GM12864 (cell line): Measurements from ENCODE around the gene ADAMTS2.

ENCODE experiments used
- DNase-seq: peaks from one replicate; pipeline ENCODE4 v3.0.0-alpha.2; 2011; ENCODE audit warnings: low read depth
- H3K4me3 ChIP-seq: 2 replicates; pipeline ENCODE4 v1.5.1; 2011; ENCODE audit warnings: mild to moderate bottlenecking, low read depth, low read length, control low read depth
- TF ChIP-seq, protein P1 (sequence below): IDR thresholded peaks from 2 replicates; pipeline ENCODE4 v1.5.1; 2011; ENCODE audit warnings: low read depth, mild to moderate bottlenecking, moderate library complexity, low read length, control low read depth, inconsistent platforms; ENCODE audit errors: missing control alignments

Gene ADAMTS2

DNA sequence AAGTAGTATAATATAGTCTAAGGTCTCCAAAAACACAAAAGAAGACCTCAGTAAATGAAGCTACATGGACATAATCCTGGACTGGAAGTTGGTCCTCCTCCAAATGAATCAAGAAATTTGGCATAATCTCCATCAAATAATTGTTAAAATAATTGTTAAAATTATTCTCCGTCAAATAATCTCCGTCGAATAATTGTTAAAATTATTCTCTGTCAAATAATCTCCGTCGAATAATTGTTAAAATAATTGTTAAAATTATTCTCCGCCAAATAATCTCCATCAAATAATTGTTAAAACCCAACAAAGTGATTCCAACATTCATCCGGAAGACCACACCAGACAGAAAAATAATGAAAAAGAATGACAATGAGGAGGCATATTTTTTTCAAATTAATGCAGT, 130.6 kb downstream of the ADAMTS2 start:
- DNase-seq: no peak
- TF ChIP-seq, protein P1, sequence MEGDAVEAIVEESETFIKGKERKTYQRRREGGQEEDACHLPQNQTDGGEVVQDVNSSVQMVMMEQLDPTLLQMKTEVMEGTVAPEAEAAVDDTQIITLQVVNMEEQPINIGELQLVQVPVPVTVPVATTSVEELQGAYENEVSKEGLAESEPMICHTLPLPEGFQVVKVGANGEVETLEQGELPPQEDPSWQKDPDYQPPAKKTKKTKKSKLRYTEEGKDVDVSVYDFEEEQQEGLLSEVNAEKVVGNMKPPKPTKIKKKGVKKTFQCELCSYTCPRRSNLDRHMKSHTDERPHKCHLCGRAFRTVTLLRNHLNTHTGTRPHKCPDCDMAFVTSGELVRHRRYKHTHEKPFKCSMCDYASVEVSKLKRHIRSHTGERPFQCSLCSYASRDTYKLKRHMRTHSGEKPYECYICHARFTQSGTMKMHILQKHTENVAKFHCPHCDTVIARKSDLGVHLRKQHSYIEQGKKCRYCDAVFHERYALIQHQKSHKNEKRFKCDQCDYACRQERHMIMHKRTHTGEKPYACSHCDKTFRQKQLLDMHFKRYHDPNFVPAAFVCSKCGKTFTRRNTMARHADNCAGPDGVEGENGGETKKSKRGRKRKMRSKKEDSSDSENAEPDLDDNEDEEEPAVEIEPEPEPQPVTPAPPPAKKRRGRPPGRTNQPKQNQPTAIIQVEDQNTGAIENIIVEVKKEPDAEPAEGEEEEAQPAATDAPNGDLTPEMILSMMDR: no peak
- no peak overlapping the region for H3K4me3 ChIP-seq

GRCh38 chr5:179212870-179213269, 132.4 kb downstream of the ADAMTS2 start:
- H3K4me3 ChIP-seq: no peak overlapping the region
- no peak for DNase-seq
- TF ChIP-seq, protein P1: peak; percentile 43

- H3K4me3 ChIP-seq: no peak overlapping the region
- DNase-seq: no peak
- TF ChIP-seq, protein P1: no peak
Observed at GRCh38 chr5:179211631-179212030, 133.6 kb downstream of the ADAMTS2 start.

GRCh38 chr5:179211068-179211467, 134.2 kb downstream of the ADAMTS2 start:
- H3K4me3 ChIP-seq: no peak overlapping the region
- TF ChIP-seq, protein P1: no peak
- DNase-seq: no peak

DNA sequence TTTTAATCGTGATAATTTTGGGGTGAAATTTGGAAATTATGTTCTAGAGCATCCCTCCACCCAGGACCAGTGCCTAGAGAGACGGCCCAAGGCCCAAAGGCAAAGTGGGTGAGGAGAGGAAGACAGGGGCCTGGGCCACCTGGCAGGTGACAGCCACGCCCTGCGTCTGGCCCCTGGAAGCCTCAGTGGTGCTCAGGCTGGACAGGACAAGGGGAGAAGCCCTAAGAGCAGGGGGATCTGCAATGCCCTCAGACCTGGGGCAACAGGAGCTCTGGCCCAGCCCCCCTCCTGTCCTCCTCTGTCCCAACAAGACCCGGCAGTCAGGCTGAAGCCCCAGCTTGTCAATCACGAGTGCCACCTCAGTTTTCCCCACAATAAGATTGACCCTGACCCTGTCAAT, 134.8 kb downstream of the ADAMTS2 start:
- no peak for DNase-seq
- TF ChIP-seq, protein P1: no peak
- no peak overlapping the region for H3K4me3 ChIP-seq

DNA sequence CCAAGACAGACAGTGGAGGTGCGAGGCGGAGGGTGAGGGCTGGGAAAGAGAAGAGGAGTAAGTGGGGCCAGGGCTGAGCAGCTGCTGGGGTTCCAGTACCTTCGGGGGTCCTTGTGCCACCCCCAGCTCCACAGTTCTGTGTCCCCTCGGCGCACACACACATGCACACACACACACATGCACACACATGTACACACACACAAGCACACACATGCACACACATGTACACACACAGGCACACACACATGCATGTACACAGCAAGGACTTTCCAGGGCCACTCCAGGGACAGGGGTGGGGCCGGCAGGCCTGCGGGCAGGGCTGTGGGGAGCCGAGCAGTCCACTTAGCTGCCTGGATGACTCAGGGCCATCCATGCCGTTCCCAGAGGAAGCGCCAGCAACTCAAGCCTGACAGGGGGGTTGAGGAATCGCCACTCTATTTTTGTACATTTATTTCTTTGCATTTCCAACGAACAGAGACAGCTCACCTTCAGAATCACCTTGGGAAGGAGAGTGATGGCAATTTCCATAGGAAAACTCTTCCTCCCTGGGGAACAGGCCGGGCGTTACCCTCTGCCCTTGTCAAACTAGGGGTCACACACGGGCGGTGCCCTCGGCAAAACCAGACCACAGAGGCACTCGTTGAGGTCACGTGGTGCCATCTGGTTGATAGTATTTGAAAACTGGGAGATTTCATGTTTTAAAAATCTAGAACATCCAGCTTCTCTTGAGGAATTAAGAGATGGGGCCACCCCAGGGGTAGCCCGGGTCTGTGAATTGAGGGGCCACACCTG, 135.7 kb downstream of the ADAMTS2 start:
- H3K4me3 ChIP-seq: no peak overlapping the region
- TF ChIP-seq, protein P1: no peak
- DNase-seq: no peak
